Thyroid gland (tissue), 4 donors: ENCODE measurements around the gene NACAD.

ENCODE experiments used
- POLR2A ChIP-seq, 2 donors: fragments of 450-650 bp; IDR thresholded peaks; one replicate each; pipeline ENCODE4 v1.6.1; 2017; ENCODE audit warnings: antibody characterized with exemption in 2 of 2, mild to moderate bottlenecking in 2 of 2, moderate library complexity in 1 of 2
- TF ChIP-seq, protein P1 (sequence below), 6 experiments: fragments of 200-600 bp in 3 of 6; fragments of 450-650 bp in 3 of 6; sonication (generic) in 3 of 6; IDR thresholded peaks; one replicate each; pipeline ENCODE4 v1.5.1; 2016 to 2019; ENCODE audit warnings: antibody characterized with exemption in 6 of 6, mild to moderate bottlenecking in 2 of 6, inconsistent platforms in 1 of 6, moderate library complexity in 1 of 6

DNA sequence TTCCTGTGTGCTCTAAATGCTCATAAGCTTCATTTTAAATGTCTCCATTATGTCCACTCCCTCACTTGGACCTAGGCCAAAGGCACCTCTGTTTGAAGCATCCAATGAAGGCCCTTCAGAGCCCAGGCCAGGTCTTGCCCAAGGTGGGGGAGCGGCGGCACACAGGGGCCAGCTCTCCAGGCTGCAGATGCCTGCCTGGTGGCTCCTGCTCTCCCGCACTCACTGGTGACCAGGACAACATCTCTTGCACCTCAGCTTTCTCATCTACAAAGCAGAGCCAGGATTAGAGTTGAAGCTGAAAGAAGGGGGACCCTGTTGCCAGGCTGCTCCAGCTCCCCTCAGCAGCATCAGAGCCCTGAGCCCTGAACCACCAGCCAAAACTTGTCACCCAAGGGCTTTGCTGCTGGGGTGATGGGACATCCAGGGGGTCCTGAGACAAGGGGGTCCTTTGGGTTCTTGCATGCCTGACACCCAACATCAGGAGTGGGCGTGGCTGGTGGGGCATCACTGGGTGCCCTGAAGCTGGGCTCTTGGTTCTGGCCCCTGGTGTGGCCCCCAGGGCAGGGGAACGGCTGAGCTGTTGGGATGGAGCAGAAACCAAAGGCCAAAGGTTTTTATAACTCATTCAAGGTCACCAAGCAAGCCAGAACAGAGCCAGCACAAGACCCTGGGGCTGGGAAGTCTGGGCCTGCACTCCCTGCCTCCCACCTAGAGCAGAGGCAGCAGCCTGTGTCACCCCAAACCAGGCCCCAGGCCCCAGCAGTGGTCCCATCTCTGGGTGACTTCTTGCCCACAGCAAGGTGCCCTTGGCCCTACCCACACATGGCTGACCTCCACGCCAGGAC, 1.2 kb downstream of the NACAD start:
- TF ChIP-seq POLR2A (IDR thresholded peaks at IDR 0.05): no peak
- TF ChIP-seq, protein P1, sequence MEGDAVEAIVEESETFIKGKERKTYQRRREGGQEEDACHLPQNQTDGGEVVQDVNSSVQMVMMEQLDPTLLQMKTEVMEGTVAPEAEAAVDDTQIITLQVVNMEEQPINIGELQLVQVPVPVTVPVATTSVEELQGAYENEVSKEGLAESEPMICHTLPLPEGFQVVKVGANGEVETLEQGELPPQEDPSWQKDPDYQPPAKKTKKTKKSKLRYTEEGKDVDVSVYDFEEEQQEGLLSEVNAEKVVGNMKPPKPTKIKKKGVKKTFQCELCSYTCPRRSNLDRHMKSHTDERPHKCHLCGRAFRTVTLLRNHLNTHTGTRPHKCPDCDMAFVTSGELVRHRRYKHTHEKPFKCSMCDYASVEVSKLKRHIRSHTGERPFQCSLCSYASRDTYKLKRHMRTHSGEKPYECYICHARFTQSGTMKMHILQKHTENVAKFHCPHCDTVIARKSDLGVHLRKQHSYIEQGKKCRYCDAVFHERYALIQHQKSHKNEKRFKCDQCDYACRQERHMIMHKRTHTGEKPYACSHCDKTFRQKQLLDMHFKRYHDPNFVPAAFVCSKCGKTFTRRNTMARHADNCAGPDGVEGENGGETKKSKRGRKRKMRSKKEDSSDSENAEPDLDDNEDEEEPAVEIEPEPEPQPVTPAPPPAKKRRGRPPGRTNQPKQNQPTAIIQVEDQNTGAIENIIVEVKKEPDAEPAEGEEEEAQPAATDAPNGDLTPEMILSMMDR (IDR thresholded peaks at IDR 0.05): no peak
